Erythroblast (primary cell): Measurements from ENCODE around the gene GHRH.

Experiments
- DNase-seq, 2 experiments: peaks; one replicate each; lab custom pipeline; 2025; lab: John Stamatoyannopoulos, UW
- GATA1 ChIP-seq: IDR thresholded peaks from 2 replicates; pipeline ENCODE4 v1.6.1; 2011; ENCODE audit warnings: low read depth, mild to moderate bottlenecking, control low read depth, low read length, moderate library complexity
- POLR2A ChIP-seq: IDR thresholded peaks from 2 replicates; pipeline ENCODE4 v1.6.1; 2011; ENCODE audit warnings: mild to moderate bottlenecking, low read length

GHRH gene

GRCh38 chr20:37297066-37297736, 35.6 kb upstream of the GHRH start:
- DNase-seq = no peak
- TF ChIP-seq GATA1 (no peak), POLR2A (no peak)

GRCh38 chr20:37296371-37296770, 34.8 kb upstream of the GHRH start:
- DNase-seq = no peak
- no peak for TF ChIP-seq GATA1
- no peak for TF ChIP-seq POLR2A

- TF ChIP-seq GATA1 = no peak
- no peak for TF ChIP-seq POLR2A
- DNase-seq = no peak
Measured at GRCh38 chr20:37295595-37295994, 34.0 kb upstream of the GHRH start.

GRCh38 chr20:37295001-37295400, 33.4 kb upstream of the GHRH start:
- TF ChIP-seq GATA1 (no peak), POLR2A (no peak)
- peak in 1 of 2 experiments; percentile 25 for DNase-seq

- TF ChIP-seq GATA1 = no peak
- no peak for TF ChIP-seq POLR2A
- no peak for DNase-seq
Measured at GRCh38 chr20:37294262-37294981, 32.8 kb upstream of the GHRH start.

- TF ChIP-seq GATA1 = no peak
- DNase-seq = no peak
Measured at GRCh38 chr20:37293301-37293943, 31.8 kb upstream of the GHRH start.

GRCh38 chr20:37291724-37292126, 30.1 kb upstream of the GHRH start:
- TF ChIP-seq GATA1 = no peak
- TF ChIP-seq POLR2A = no peak
- DNase-seq = no peak

- no peak for DNase-seq
- TF ChIP-seq GATA1 (no peak), POLR2A (no peak)
Measured at GRCh38 chr20:37290158-37290810, 28.7 kb upstream of the GHRH start.

- no peak for DNase-seq
- TF ChIP-seq GATA1 (no peak), POLR2A (no peak)
Measured at GRCh38 chr20:37288091-37288490, 26.5 kb upstream of the GHRH start.

- DNase-seq = no peak
- TF ChIP-seq POLR2A (no peak), GATA1 (no peak)
Measured at GRCh38 chr20:37285664-37286374, 24.2 kb upstream of the GHRH start.

GRCh38 chr20:37284691-37285161, 23.1 kb upstream of the GHRH start:
- no peak for TF ChIP-seq GATA1
- no peak for TF ChIP-seq POLR2A
- no peak for DNase-seq

GRCh38 chr20:37283530-37284195, 22.0 kb upstream of the GHRH start:
- no peak for DNase-seq
- TF ChIP-seq GATA1 (no peak), POLR2A (no peak)
